Gastrocnemius medialis (tissue), 4 donors: ENCODE data around the gene DTNBP1.

ENCODE experiments used
- POLR2A ChIP-seq, 2 donors: fragments of 450-650 bp; IDR thresholded peaks; one replicate each; pipeline ENCODE4 v1.6.1; 2017; ENCODE audit warnings: antibody characterized with exemption in 2 of 2, mild to moderate bottlenecking in 2 of 2, moderate library complexity in 2 of 2
- TF ChIP-seq, protein P1 (sequence below), 5 experiments: fragments of 450-650 bp in 3 of 5; fragments of 200-600 bp in 2 of 5; sonication (generic) in 2 of 5; IDR thresholded peaks in 4 of 5; conservative IDR thresholded peaks in 1 of 5; 1 replicate in 4 of 5; 2 replicates in 1 of 5; pipeline ENCODE4 v1.5.1; 2016 to 2019; ENCODE audit warnings: antibody characterized with exemption in 5 of 5, mild to moderate bottlenecking in 3 of 5, moderate library complexity in 3 of 5

DNA sequence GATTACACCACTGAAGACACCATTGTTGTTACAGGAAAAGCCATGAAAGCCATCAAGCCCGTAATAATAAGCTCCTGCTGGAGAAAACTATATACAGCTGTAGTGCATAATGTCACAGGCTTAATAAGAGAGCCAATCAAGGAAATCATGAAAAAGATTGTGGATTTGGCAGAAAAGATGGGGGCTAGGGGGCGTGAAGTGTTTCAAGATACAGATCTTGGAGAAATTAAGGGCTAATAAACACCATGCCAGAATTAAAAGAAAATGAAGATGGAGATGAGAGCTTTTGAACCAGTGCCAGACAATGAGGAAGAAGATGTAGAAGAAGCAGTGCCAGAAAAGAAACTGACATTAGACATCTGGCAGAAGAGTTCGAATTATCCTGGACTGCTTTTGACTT lies 43.2 kb upstream of the DTNBP1 start:
- TF ChIP-seq, protein P1, sequence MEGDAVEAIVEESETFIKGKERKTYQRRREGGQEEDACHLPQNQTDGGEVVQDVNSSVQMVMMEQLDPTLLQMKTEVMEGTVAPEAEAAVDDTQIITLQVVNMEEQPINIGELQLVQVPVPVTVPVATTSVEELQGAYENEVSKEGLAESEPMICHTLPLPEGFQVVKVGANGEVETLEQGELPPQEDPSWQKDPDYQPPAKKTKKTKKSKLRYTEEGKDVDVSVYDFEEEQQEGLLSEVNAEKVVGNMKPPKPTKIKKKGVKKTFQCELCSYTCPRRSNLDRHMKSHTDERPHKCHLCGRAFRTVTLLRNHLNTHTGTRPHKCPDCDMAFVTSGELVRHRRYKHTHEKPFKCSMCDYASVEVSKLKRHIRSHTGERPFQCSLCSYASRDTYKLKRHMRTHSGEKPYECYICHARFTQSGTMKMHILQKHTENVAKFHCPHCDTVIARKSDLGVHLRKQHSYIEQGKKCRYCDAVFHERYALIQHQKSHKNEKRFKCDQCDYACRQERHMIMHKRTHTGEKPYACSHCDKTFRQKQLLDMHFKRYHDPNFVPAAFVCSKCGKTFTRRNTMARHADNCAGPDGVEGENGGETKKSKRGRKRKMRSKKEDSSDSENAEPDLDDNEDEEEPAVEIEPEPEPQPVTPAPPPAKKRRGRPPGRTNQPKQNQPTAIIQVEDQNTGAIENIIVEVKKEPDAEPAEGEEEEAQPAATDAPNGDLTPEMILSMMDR (IDR thresholded peaks at IDR 0.05 in 4 of 5, conservative IDR thresholded peaks at IDR 0.05 in 1 of 5), result no peak
- TF ChIP-seq POLR2A (IDR thresholded peaks at IDR 0.05), result no peak
